ENCODE results near the gene REEP1. TPM values are rescaled to one million over a fixed set of nuclear protein-coding genes. Genes with fewer than 3 reads are reported as not detected.

The REEP1 gene
- total RNA-seq, 1 donor from 2014 or later: 0.62 TPM

GRCh38 chr2:86213056-86213455 is 124.4 kb downstream of the REEP1 start:
- H3K27me3 Mint-ChIP-seq (ENCODE audit: unreplicated experiment): peaks cover 2% of the 10 kb centered on the region
- peaks cover 4% of the 10 kb centered on the region for H3K4me1 Mint-ChIP-seq (ENCODE audit: unreplicated experiment)
- H3K36me3 Mint-ChIP-seq (ENCODE audit: low read depth, unreplicated experiment): peaks cover 35% of the 10 kb centered on the region
- TF ChIP-seq CTCF (IDR thresholded peaks at IDR 0.05; ENCODE audit: unreplicated experiment): no peak
- no peak overlapping the region for H3K4me3 Mint-ChIP-seq (ENCODE audit: unreplicated experiment)
- H3K27ac Mint-ChIP-seq (ENCODE audit: unreplicated experiment): no peak overlapping the region
- no peaks in the 10 kb centered on the region for H3K9me3 Mint-ChIP-seq (ENCODE audit: unreplicated experiment)
- no peak for DNase-seq (ENCODE audit: low spot score)

- Mint-ChIP-seq H3K9me3 (ENCODE audit: unreplicated experiment) (no peaks in the 10 kb centered on the region), H3K4me3 (ENCODE audit: unreplicated experiment) (no peak overlapping the region), H3K27me3 (ENCODE audit: unreplicated experiment) (peaks cover 2% of the 10 kb centered on the region), H3K36me3 (ENCODE audit: low read depth, unreplicated experiment) (peaks cover 39% of the 10 kb centered on the region), H3K4me1 (ENCODE audit: unreplicated experiment) (peaks cover 4% of the 10 kb centered on the region), H3K27ac (ENCODE audit: unreplicated experiment) (no peak overlapping the region)
- TF ChIP-seq CTCF (IDR thresholded peaks at IDR 0.05; ENCODE audit: unreplicated experiment): no peak
- DNase-seq (ENCODE audit: low spot score): no peak
Observed at GRCh38 chr2:86211796-86212188, 125.6 kb downstream of the REEP1 start.

- peaks cover 44% of the 10 kb centered on the region for H3K36me3 Mint-ChIP-seq (ENCODE audit: low read depth, unreplicated experiment)
- H3K27ac Mint-ChIP-seq (ENCODE audit: unreplicated experiment): no peak overlapping the region
- peaks cover 4% of the 10 kb centered on the region for H3K4me1 Mint-ChIP-seq (ENCODE audit: unreplicated experiment)
- no peak for TF ChIP-seq CTCF (IDR thresholded peaks at IDR 0.05; ENCODE audit: unreplicated experiment)
- peaks cover 2% of the 10 kb centered on the region for H3K27me3 Mint-ChIP-seq (ENCODE audit: unreplicated experiment)
- no peak for DNase-seq (ENCODE audit: low spot score)
- H3K4me3 Mint-ChIP-seq (ENCODE audit: unreplicated experiment): peak overlapping the region; percentile 14
- H3K9me3 Mint-ChIP-seq (ENCODE audit: unreplicated experiment): no peaks in the 10 kb centered on the region
Observed at GRCh38 chr2:86211033-86211795, 126.2 kb downstream of the REEP1 start.

- Mint-ChIP-seq H3K27me3 (ENCODE audit: unreplicated experiment) (no peaks in the 10 kb centered on the region), H3K9me3 (ENCODE audit: unreplicated experiment) (no peaks in the 10 kb centered on the region), H3K4me3 (ENCODE audit: unreplicated experiment) (no peak overlapping the region), H3K4me1 (ENCODE audit: unreplicated experiment) (peaks cover 21% of the 10 kb centered on the region), H3K27ac (ENCODE audit: unreplicated experiment) (no peak overlapping the region), H3K36me3 (ENCODE audit: low read depth, unreplicated experiment) (peaks cover 21% of the 10 kb centered on the region)
- DNase-seq (ENCODE audit: low spot score): no peak
- no peak for TF ChIP-seq CTCF (IDR thresholded peaks at IDR 0.05; ENCODE audit: unreplicated experiment)
Observed at GRCh38 chr2:86204458-86204857, 133.0 kb downstream of the REEP1 start.

- Mint-ChIP-seq H3K4me3 (ENCODE audit: unreplicated experiment) (no peak overlapping the region), H3K36me3 (ENCODE audit: low read depth, unreplicated experiment) (peaks cover 17% of the 10 kb centered on the region), H3K4me1 (ENCODE audit: unreplicated experiment) (peaks cover 23% of the 10 kb centered on the region), H3K9me3 (ENCODE audit: unreplicated experiment) (no peaks in the 10 kb centered on the region), H3K27ac (ENCODE audit: unreplicated experiment) (no peak overlapping the region), H3K27me3 (ENCODE audit: unreplicated experiment) (no peaks in the 10 kb centered on the region)
- TF ChIP-seq CTCF (IDR thresholded peaks at IDR 0.05; ENCODE audit: unreplicated experiment): no peak
- no peak for DNase-seq (ENCODE audit: low spot score)
Observed at GRCh38 chr2:86203614-86204013, 133.8 kb downstream of the REEP1 start.

Data from endothelial cell (in vitro differentiated cells).